SHP77 treated with DMSO at 0.1 percent for 48 hours (cell line): ENCODE measurements around the gene KDM2B.
"Not testable (repeated sequence)": the region's sequence is repeated elsewhere in the genome, so short reads cannot be mapped to it uniquely, and the experiment has no call there.

ENCODE experiments used
- DNase-seq: peaks from one replicate; lab custom pipeline; 2025; lab: John Stamatoyannopoulos, UW

KDM2B gene

GRCh38 chr12:121427556-121428050 is 153.2 kb downstream of the KDM2B start:
- DNase-seq: no peak

- DNase-seq: no peak
Observed at GRCh38 chr12:121424624-121424975, 156.2 kb downstream of the KDM2B start.

GRCh38 chr12:121423682-121424623 is 156.9 kb downstream of the KDM2B start:
- no peak for DNase-seq

GRCh38 chr12:121423253-121423652 is 157.6 kb downstream of the KDM2B start:
- no peak for DNase-seq

GRCh38 chr12:121420109-121420508 is 160.7 kb downstream of the KDM2B start:
- DNase-seq: no peak

GRCh38 chr12:121417847-121418246 is 163.0 kb downstream of the KDM2B start:
- DNase-seq: no peak

- DNase-seq: no peak
Observed at GRCh38 chr12:121413917-121414316, 166.9 kb downstream of the KDM2B start.

GRCh38 chr12:121405211-121405610 is 175.6 kb downstream of the KDM2B start:
- no peak for DNase-seq

GRCh38 chr12:121404734-121405133 is 176.1 kb downstream of the KDM2B start:
- peak; percentile 67 for DNase-seq

GRCh38 chr12:121403721-121404120 is 177.1 kb downstream of the KDM2B start:
- DNase-seq: no peak

- no peak for DNase-seq
Observed at GRCh38 chr12:121400332-121401139, 180.3 kb downstream of the KDM2B start.

- peak; percentile 99 for DNase-seq
Observed at GRCh38 chr12:121399391-121400331, 181.2 kb downstream of the KDM2B start, which contains the start of gene RNF34. Gene RNF34 (plus strand): TSS chr12:121400118. CDS start chr12:121400213, 95 bp downstream.

GRCh38 chr12:121398355-121398754 is 182.5 kb downstream of the KDM2B start:
- no peak for DNase-seq

- no peak for DNase-seq
Observed at GRCh38 chr12:121397521-121397920, 183.3 kb downstream of the KDM2B start.

- no peak for DNase-seq
Observed at GRCh38 chr12:121392325-121392716, 188.5 kb downstream of the KDM2B start.

GRCh38 chr12:121391619-121392324 is 189.1 kb downstream of the KDM2B start:
- no peak for DNase-seq

- DNase-seq: no peak
Observed at GRCh38 chr12:121390856-121391255, 190.0 kb downstream of the KDM2B start.

GRCh38 chr12:121388421-121388981 is 192.3 kb downstream of the KDM2B start:
- DNase-seq: no peak

- not testable (repeated sequence) for DNase-seq
Observed at GRCh38 chr12:121384891-121385290, 195.9 kb downstream of the KDM2B start.

- no peak for DNase-seq
Observed at GRCh38 chr12:121383601-121384021, 197.2 kb downstream of the KDM2B start.
